H9 (cell line): ENCODE data around the gene KLF15. TPM values are rescaled to one million over a fixed set of nuclear protein-coding genes. Genes with fewer than 3 reads are reported as not detected.

Source experiments
- DNase-seq: peaks from one replicate; pipeline ENCODE4 v3.0.0-alpha.2; 2017
- H2AFZ ChIP-seq: one replicate; pipeline ENCODE4 v1.6.1; 2013; ENCODE audit warnings: mild to moderate bottlenecking, low read length, control low read depth, moderate library complexity
- H2AK5ac ChIP-seq: 2 replicates; pipeline ENCODE4 v1.6.1; 2013; ENCODE audit warnings: low read length, control low read depth, mixed read lengths; ENCODE audit not compliant: insufficient read length
- H2BK120ac ChIP-seq: one replicate; pipeline ENCODE4 v1.6.1; 2013; ENCODE audit warnings: low read depth, mild to moderate bottlenecking, low read length, control low read depth, inconsistent platforms; ENCODE audit not compliant: poor library complexity, severe bottlenecking
- H2BK12ac ChIP-seq: 2 replicates; pipeline ENCODE4 v1.6.1; 2013; ENCODE audit warnings: low read length, control low read depth, mixed read lengths, low read depth; ENCODE audit not compliant: insufficient read length
- H2BK15ac ChIP-seq: 2 replicates; pipeline ENCODE4 v1.6.1; 2013; ENCODE audit warnings: low read depth, low read length, control low read depth
- H2BK20ac ChIP-seq: one replicate; pipeline ENCODE4 v1.6.1; 2013; ENCODE audit warnings: low read depth, mild to moderate bottlenecking, low read length, control low read depth, inconsistent platforms; ENCODE audit not compliant: poor library complexity, severe bottlenecking
- H2BK5ac ChIP-seq: 2 replicates; pipeline ENCODE4 v1.6.1; 2013; ENCODE audit warnings: low read length, control low read depth, mixed read lengths; ENCODE audit not compliant: insufficient read length
- H3K14ac ChIP-seq: 2 replicates; pipeline ENCODE4 v1.6.1; 2013; ENCODE audit warnings: low read length, control low read depth; ENCODE audit not compliant: insufficient read depth
- H3K18ac ChIP-seq: 2 replicates; pipeline ENCODE4 v1.6.1; 2013; ENCODE audit warnings: low read depth, mild to moderate bottlenecking, mixed read lengths, low read length, control low read depth; ENCODE audit not compliant: insufficient read length
- H3K23ac ChIP-seq: 2 replicates; pipeline ENCODE4 v1.6.1; 2013; ENCODE audit warnings: low read length, control low read depth, mixed read lengths, low read depth; ENCODE audit not compliant: insufficient read length
- H3K23me2 ChIP-seq: 2 replicates; pipeline ENCODE4 v1.6.1; 2013; ENCODE audit warnings: low read depth, mild to moderate bottlenecking, mixed read lengths, low read length, control low read depth; ENCODE audit not compliant: insufficient read length, poor library complexity, severe bottlenecking
- H3K27ac ChIP-seq: 2 replicates; pipeline ENCODE4 v1.5.1; 2013; ENCODE audit warnings: low read length, control low read depth, mixed read lengths, low read depth; ENCODE audit not compliant: insufficient read length
- H3K27me3 ChIP-seq: 2 replicates; pipeline ENCODE4 v1.6.1; 2013; ENCODE audit warnings: low read length, control low read depth, inconsistent platforms; ENCODE audit not compliant: insufficient read depth
- H3K4ac ChIP-seq: 2 replicates; pipeline ENCODE4 v1.6.1; 2013; ENCODE audit warnings: low read depth, mild to moderate bottlenecking, control low read depth, inconsistent platforms, low read length, moderate library complexity
- H3K4me1 ChIP-seq: 2 replicates; pipeline ENCODE4 v1.6.1; 2013; ENCODE audit warnings: low read length, control low read depth, inconsistent platforms; ENCODE audit not compliant: insufficient read depth
- H3K4me2 ChIP-seq: 2 replicates; pipeline ENCODE4 v1.6.1; 2013; ENCODE audit warnings: low read length, control low read depth, mixed read lengths; ENCODE audit not compliant: insufficient read length, insufficient read depth
- H3K56ac ChIP-seq: 2 replicates; pipeline ENCODE4 v1.6.1; 2013; ENCODE audit warnings: low read depth, mild to moderate bottlenecking, mixed read lengths, low read length, control low read depth; ENCODE audit not compliant: insufficient read length
- H3K79me1 ChIP-seq: 2 replicates; pipeline ENCODE4 v1.6.1; 2013; ENCODE audit warnings: low read depth, mild to moderate bottlenecking, moderate library complexity, low read length, control low read depth, inconsistent platforms; ENCODE audit not compliant: insufficient read depth, poor library complexity, severe bottlenecking
- H3K79me2 ChIP-seq: 2 replicates; pipeline ENCODE4 v1.6.1; 2013; ENCODE audit warnings: low read length, control low read depth, inconsistent platforms; ENCODE audit not compliant: insufficient read depth
- H3K9ac ChIP-seq: 2 replicates; pipeline ENCODE4 v1.6.1; 2013; ENCODE audit warnings: low read length, control low read depth, mixed read lengths; ENCODE audit not compliant: insufficient read length; ENCODE audit errors: extremely low read depth
- H3K9me3 ChIP-seq: one replicate; pipeline ENCODE4 v1.6.1; 2013; ENCODE audit warnings: low read depth, low read length, inconsistent platforms; ENCODE audit not compliant: control insufficient read depth
- H3T11ph ChIP-seq: one replicate; pipeline ENCODE4 v1.6.1; 2013; ENCODE audit warnings: mild to moderate bottlenecking, low read length, control low read depth, inconsistent platforms
- H4K20me1 ChIP-seq: one replicate; pipeline ENCODE4 v1.6.1; 2013; ENCODE audit not compliant: control insufficient read depth, insufficient read length, insufficient read depth
- H4K5ac ChIP-seq: 2 replicates; pipeline ENCODE4 v1.6.1; 2013; ENCODE audit warnings: low read depth, mild to moderate bottlenecking, mixed read lengths, low read length, control low read depth; ENCODE audit not compliant: insufficient read length
- H4K8ac ChIP-seq: replicated peaks from 2 replicates; pipeline ENCODE4 v1.6.1; 2013; ENCODE audit warnings: low read length, control low read depth, mixed read lengths, low read depth; ENCODE audit not compliant: insufficient read length
- H4K91ac ChIP-seq: 2 replicates; pipeline ENCODE4 v1.6.1; 2013; ENCODE audit warnings: low read depth, mild to moderate bottlenecking, moderate library complexity, mixed read lengths, low read length, control low read depth; ENCODE audit not compliant: insufficient read length
- H3K27ac Mint-ChIP-seq, 3 experiments: 2 replicates in 2 of 3; 3 replicates in 1 of 3; pipeline ENCODE4 v1.8.0; 2020 to 2021; ENCODE audit warnings: mixed read lengths in 3 of 3, mild to moderate bottlenecking in 1 of 3, moderate library complexity in 1 of 3
- H3K27me3 Mint-ChIP-seq: 2 replicates; pipeline ENCODE4 v1.8.0; 2021; ENCODE audit warnings: low read depth, mild to moderate bottlenecking, moderate library complexity, mixed read lengths
- H3K36me3 Mint-ChIP-seq, 3 experiments: 2 replicates in 2 of 3; 3 replicates in 1 of 3; pipeline ENCODE4 v1.8.0; 2020 to 2021; ENCODE audit warnings: low read depth in 3 of 3, mixed read lengths in 3 of 3; ENCODE audit not compliant: insufficient read depth in 1 of 3
- H3K4me1 Mint-ChIP-seq, 2 experiments: 2 replicates each; pipeline ENCODE4 v1.8.0; 2020; ENCODE audit warnings: mixed read lengths in 2 of 2
- H3K4me3 Mint-ChIP-seq, 2 experiments: 2 replicates in 1 of 2; 3 replicates in 1 of 2; pipeline ENCODE4 v1.8.0; 2020 to 2021; ENCODE audit warnings: mild to moderate bottlenecking in 2 of 2, mixed read lengths in 2 of 2, moderate library complexity in 1 of 2
- H3K9me3 Mint-ChIP-seq, 2 experiments: 2 replicates in 1 of 2; 3 replicates in 1 of 2; pipeline ENCODE4 v1.8.0; 2020; ENCODE audit warnings: mild to moderate bottlenecking in 2 of 2, mixed read lengths in 2 of 2, moderate library complexity in 1 of 2
- CTCF ChIP-seq: fragments of 200-600 bp; sonication (generic); conservative IDR thresholded peaks from 3 replicates; pipeline ENCODE4 v1.8.0; 2021; ENCODE audit warnings: antibody characterized with exemption, mild to moderate bottlenecking
- WGBS: extraction: QIAGEN DNeasy Blood & Tissue Kit; methylation state at CpG from one replicate; pipeline ENCODE4 v1.1.7; 2013; ENCODE audit warnings: missing lambda C conversion rate, low lambda C conversion rate, mixed read lengths; ENCODE audit not compliant: insufficient read length; ENCODE audit errors: extremely low coverage; 5-methylcytosine and 5-hydroxymethylcytosine counted together
- total RNA-seq: library from RNA; stranded (reverse); gene quantifications from 2 replicates; pipeline ENCODE4 v1.2.1, GENCODE V29; 2021

The KLF15 gene
- total RNA-seq, 1 experiment from 2014 or later = 10.8 TPM

DNA sequence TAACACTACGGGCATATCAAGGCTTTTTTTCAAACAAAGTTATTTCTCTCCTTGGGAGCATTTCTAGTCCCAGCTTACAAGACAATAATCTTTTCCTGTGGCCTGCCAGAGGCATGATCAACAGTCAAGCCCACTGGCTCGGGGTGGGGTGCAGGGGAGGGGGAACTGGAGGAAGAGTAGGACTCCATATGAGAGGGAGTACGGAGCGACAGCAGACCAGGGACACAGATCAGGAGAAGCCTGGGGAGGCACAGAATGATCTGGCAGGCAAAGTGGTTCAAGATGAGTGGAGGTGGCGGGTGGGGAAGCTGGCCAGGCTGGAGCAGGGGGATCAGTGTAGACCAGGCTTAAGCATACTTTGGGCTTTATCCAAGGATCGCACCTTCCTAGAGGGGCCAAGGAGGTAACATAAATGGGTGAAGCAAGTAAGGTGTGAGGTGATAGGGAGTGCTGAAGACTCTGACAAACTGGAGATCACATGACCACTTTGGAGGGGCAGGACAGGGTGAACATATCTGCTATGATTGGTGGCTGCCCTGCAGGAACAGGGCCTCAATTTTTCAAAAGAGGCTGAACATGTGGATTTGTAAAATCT is 37.4 kb downstream of the KLF15 start:
- no peaks in the 10 kb centered on the region for H3K79me2 ChIP-seq
- Mint-ChIP-seq H3K4me1 (peaks cover 14 to 16% of the 10 kb centered on the region in 2 experiments), H3K27ac (peak overlapping the region in 1 of 3 experiments; percentile 60; a peak in 1 of 7 replicates), H3K27me3 (peaks cover 12% of the 10 kb centered on the region), H3K4me3 (no peak overlapping the region), H3K9me3 (peaks cover 2 to 4% of the 10 kb centered on the region in 2 experiments; a peak in 2 of 5 replicates), H3K36me3 (no peaks in the 10 kb centered on the region; a peak in 1 of 7 replicates)
- no peak for TF ChIP-seq CTCF
- no peak overlapping the region for H2BK20ac ChIP-seq
- no peak overlapping the region for H2BK5ac ChIP-seq
- H3K14ac ChIP-seq = no peak overlapping the region
- no peaks in the 10 kb centered on the region for H3K9me3 ChIP-seq
- H4K5ac ChIP-seq = no peak overlapping the region
- no peak overlapping the region for H3K23ac ChIP-seq
- no peak overlapping the region for H2AFZ ChIP-seq
- H3K9ac ChIP-seq = no peak overlapping the region
- no peak overlapping the region for H2BK15ac ChIP-seq
- no peaks in the 10 kb centered on the region; the same call in 1 of the 2 replicates for H3K4me1 ChIP-seq
- H3K18ac ChIP-seq = no peak overlapping the region
- H4K91ac ChIP-seq = no peak overlapping the region
- H3K4me2 ChIP-seq = no peak overlapping the region
- H4K8ac ChIP-seq = no peak overlapping the region
- no peak overlapping the region for H3T11ph ChIP-seq
- H2AK5ac ChIP-seq = no peak overlapping the region
- no peak overlapping the region for H2BK12ac ChIP-seq
- no CpG with 5 or more reads among the region's 6 CpGs for WGBS
- no peak overlapping the region for H2BK120ac ChIP-seq
- H3K27me3 ChIP-seq = no peaks in the 10 kb centered on the region
- H3K27ac ChIP-seq = no peak overlapping the region
- no peaks in the 10 kb centered on the region for H4K20me1 ChIP-seq
- no peak overlapping the region for H3K56ac ChIP-seq
- no peak overlapping the region for H3K4ac ChIP-seq
- no peaks in the 10 kb centered on the region for H3K79me1 ChIP-seq
- DNase-seq = peak; percentile 15
- no peaks in the 10 kb centered on the region for H3K23me2 ChIP-seq
